GM21825 (cell line): ENCODE results near the gene GPSM1.

ENCODE experiments used
- ATAC-seq: cut with Tn5 transposase; IDR thresholded peaks from one replicate; pipeline ENCODE4 v1.9.1; 2021; ENCODE audit warnings: mild to moderate bottlenecking, moderate library complexity; ENCODE audit not compliant: unreplicated experiment

The GPSM1 gene

DNA sequence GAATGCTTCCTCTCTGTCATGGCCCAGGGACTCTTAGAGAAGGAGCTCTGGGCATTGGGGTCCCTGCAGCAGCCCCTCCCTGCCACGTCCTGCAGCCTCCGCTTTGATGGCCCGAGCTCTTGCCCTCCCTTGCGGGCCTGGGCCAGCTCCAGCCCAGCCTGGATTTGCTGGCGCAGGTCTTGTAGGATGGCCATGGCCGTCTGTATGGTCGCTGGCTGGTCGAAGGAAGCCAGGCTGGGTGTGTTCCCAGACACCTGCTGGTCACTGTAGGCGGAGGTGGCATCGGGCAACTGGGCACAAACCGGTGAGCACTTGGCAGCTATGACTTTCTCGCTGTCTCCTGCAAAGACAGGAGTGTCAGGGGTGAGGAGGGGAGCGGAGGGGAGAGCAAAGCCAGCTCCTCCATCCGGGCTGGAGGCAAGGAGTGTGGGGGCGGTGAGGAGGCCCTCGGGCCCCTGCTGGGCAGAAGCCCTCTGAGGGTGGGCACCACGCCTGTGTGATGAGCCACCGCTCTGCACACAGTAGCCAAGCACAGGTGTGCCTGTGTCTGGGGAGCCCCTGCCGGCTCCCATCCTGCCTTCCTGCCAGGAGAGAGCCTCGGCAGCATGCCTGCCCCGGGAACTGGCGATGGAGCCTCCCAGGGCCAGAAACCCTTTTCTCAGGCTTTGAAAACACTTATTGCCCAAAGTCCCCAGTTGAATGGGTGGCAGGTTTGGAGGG, 35.9 kb upstream of the GPSM1 start:
- no peak for ATAC-seq

DNA sequence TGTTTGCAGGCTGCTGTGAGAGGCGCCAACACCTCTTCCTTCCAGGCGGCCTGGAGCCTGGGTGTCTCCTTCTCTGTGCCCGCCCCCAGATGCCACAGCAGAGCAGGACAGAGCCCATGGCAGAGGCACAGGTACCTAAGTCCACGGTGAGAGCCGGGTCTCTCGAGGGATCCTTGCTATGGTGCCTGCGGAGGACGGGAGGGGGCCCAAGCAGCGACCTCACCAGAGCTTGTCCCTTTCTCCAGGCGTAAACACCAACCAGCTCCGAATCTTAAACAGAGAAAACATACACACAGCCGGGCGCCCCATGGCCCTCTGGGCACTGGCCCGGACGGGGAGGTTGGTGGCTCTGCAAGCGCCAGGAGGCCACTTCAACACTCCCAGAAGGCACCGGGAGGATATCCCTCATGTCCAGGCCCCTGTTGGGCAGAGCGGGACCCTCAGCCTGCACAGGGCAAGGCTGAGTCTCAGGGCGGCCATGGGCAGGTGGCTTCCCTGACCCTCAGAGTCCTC, 35.3 kb upstream of the GPSM1 start:
- ATAC-seq: no peak

DNA sequence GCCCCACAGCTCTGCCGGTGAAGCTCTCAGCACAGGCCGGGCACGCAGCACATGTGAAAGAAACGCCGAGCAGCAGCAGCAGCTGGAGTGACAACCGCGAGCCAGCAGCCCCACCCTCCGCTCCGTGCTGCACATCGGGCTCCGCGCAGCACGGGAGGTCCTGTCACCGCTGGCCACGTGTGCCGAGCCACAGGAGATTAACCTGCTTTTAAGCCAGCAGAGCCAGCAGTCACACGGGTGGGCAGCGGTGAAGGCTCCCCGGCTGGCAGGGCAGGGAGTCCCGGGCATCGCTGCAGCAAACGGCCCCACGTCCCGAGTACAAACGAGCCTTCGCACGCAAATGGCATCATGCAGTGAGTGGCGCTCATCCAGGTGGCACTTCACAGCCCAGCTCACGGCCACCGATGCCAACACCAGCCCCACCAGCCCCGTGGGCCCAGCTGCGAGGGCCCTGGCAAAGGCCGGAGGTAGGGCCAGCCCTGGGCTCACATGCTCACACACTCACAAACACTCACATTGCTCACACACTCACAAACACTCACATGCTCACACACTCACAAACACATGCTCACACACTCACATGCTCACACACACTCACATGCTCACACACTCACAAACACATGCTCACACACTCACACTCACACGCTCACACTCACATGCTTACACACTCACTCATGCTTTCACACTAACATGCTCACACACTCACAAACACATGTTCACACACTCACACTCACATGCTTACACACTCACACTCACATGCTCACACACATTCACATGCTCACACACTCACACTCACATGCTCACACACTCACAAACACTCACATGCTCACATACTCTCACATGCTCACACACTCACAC, 34.5 kb upstream of the GPSM1 start:
- no peak for ATAC-seq

DNA sequence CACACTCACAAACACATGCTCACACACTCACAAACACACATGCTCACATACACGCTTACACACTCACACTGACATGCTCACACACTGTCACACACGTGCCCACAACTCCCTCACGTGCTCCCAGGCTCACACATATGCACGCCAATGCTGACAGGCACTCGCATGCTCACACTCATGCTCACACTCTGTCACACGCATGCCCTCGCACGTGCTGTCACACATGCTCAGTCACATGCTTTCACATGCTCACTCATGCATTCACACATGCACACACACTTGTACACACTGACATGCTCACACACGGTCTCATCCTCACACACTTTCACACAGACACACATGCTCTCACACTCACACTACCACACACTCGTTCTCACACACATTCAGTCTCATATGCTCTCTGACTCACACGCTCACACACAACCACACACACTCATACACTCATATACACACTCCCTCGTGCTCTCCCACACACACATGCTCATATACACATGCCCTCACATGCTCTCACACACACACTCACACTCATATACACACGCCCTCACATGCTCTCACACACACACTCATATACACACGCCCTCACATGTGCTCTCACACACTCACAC, 33.8 kb upstream of the GPSM1 start:
- no peak for ATAC-seq

DNA sequence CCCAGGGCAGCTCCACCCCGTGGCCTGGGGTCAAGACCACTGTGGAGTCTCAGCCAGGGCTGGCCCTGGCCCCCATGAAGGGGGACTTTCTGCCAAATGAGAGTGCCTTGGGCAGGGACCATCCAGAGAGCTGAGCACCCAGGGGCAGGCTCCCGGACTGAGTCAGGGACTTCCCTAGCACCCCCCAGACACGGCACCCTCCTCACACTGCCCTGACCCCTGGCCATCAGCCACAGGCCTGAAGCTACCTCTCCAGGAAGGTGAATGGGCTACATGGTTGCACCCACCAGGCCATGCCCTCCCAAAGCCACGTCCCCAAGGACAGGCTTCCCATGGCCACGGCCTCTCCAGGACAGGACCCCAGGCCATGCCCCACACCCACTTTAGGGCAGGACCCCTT, 32.9 kb upstream of the GPSM1 start:
- no peak for ATAC-seq

DNA sequence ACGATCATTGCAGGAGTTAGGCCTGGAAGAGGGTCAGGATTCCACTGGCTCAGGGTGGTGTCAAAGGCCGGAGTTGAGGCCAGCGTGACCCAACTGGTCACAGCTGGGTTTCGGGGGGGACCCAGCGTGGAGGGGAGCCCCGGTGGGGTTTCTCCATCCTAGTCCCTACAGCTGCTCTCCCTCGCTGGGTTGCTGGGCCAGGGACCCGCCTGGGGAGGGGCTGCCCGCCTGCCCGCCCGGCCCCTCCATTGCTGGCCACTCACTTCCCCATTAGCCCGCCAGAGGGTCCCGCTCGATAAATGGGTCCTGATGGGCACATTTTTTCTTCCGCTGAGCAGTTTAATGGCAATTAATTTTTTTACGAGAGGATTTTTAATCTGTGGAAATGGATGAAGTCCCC, 32.3 kb upstream of the GPSM1 start:
- ATAC-seq: no peak

DNA sequence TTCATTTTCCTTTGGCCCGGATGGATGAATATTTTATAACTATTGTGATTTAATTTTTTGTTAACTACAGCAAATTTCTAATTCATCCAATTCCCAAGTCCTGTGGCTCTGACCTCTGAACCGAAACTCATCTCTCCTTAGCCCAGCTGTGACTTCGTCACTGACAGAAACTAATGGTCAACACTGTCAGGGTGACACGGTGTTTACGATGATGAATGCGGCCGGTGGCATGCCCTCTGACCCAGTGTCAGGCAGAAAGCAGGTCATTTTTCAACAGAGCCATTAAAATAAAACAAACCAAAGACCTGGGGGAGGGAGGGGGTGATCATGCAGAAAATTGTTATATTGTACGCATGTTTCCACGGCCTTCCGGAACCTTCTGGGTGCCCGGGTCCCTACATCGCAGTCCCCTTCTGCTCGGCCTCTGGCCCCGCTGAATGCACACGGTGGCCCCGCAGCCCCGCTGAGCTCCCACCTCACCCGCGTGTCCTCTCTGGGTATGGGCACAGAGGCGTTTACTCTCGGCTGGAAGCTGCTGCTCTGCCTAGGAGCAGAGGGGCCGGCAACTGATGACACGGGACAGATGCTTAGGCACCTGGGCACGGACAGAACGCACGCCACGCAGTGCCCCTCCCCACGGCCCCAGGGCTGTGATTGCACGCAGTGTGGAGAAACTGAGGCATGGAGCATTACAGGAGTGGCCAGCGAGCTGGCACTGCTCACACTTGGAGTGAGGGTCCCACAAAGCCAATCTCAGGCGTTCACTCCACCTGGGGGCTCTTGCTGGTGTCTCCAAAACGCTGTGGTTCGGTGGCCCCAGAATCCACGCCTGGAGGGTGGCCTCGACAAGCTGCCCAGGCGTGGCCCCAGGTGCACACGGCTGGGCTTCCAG, 31.6 kb upstream of the GPSM1 start:
- no peak for ATAC-seq

DNA sequence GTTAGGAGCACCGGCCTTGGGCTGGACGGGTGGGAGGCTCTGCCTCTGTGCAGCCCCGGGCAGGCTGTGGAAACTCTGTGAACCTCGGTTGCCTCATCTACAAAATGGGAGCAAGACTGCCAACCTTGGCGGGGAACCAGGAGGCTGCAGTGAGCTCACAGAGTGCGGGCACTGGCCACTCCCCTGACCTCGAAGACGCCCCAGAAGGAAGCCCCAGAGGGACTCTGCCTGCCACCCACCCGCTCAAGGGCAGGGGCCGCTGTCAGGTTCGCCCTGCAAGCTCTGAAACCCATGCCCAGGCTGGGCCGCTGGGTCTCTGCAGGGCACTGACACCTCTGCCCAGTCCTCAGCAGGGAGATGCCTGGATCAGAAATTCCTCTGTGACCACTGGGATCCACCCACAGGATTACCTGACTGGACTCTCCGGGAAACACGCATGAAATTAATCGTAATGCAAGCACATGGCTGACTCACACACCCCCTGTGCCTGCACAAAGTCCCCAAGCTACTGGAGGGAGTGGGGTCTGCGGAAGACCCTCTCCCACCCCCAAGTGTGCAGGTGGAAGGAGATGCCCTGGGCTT, 30.8 kb upstream of the GPSM1 start:
- no peak for ATAC-seq

DNA sequence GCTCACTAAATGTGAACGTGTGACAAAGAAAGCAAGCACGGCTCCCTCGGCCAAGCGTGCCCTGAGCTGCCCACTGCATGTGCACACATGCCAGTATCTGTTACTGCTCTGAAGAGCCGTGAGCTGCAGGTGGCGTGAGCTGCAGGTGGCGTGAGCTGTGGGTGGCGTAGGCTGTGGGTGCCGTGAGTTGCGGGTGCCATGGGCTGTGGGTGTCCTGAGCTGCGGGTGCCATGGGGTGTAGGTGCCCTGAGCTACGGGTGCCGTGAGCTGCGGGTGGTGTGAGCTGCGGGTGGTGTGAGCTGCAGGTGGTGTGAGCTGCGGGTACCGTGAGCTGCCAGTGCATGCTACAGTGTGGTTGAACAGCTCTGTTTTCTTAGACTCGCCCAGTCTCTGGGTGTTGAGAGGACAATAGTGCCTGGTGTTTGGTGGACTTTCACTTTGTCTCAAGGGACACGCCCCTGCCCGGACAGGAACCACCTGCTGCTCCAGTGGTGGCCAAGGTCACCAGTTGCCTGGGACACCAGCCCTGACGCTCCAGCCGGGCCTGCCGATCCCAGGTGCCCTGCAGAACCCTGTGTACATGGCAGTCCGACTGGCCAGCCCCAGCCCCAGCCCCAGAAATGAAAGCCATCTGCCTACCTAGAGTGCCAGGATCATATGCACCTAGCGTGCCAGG, 30.2 kb upstream of the GPSM1 start:
- no peak for ATAC-seq

DNA sequence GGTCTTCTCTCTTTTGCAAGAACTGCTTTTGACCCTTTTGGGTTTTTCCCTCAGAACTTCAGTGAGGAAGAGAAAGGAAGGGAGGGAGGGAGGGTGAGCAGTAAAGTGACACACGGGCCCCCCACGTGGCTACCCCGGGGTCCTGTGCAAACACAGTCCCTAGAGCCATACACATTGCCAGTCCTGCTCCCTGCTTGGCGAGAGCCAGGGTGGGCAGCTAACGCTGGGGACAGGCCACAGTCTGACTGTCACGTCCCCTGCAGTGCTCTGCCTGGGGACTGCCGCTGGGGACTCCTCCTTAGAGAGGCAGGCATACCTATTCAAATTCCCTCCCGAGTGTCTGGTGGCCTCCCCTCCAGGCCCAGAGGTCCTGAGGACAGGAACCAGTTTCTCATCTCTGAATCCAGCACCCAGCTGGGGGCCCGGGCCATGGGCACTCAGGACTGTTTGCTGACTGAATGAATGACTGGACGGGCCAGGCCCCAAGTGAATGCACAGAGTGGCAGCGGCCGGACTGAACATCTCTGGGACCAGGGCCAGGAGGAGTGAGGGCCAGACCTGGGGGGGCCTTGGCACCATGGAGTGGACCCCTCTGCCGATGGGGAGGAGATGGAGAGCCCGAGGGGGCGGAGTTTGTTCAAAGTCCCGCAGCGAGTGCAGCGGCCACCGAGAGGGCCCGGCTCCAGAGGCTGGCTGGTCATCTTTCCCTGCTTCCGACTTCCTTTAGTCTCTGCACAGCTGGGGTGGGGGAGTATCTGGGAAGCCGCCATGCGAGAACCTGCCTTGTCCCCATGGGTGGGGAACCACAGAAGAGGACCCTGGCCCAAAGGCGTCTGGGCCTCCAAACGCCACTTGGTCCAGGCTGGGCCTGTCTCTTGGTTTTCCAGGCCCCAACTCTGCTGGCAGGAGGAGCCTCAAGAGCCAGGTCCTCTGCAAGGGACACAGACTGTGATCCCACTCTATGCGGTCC, 29.3 kb upstream of the GPSM1 start:
- no peak for ATAC-seq

DNA sequence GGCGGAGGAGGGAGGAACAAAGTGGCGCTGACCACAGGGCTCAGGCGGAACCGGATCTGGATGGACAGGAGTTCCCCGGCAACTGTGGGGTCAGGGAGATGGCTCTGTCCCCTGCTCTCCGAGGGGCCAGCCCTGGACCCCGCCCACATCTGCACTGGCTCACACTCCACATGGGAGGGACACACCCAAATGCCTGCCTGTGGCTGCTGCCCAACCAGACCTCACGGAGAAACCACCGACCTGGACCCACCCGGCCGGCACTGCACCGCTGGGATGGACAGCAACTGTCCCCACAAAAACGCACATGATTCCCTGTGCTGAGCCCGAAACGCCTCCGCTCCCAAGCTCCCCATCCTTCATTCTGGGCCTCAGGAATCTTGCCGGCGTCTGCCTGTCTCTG, 28.2 kb upstream of the GPSM1 start:
- ATAC-seq: no peak

DNA sequence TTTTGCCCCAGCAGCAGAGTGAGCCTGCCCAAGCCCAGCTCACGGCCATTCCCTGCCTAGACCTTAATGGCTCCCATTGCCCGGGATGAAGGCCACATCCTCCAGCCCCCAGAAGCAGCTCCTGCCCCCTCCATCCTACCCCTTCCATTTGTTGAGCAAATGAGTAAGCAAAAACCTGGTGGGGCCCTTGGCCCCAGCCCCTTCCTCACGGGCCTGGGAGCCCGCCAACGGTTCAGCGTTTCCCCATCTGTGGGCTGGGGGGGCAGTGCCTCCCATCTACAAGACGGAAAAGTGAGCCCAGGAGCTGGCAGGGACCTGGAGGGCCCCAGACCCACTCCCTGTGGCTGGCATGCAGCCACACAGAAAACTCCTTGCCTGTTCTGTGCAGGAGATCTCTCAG, 27.8 kb upstream of the GPSM1 start:
- ATAC-seq: no peak

DNA sequence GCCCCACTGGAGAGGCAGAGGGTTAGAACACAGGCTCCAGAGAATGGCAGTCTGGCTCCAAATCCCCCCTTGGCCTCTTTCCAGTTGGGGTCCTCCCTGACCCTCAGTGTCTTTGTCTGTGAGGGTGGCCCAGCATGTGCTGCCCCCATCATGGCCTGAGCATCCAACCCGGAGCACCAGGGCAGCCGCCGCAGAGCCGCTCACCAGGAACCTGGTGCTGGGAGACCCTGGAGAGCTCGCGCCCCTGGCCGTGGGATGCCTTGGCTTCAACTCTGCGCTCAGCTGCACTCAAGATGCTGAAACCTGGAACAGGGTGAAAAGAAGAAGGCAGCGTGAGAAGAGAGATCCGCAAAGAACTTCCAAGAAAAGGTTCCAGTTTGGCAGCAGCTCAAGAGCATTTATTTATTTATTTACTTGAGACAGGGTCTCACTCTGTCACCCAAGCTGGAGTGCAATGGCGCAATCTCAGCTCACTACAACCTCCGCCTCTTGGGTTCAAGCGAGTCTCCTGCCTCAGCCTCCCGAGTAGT, 27.3 kb upstream of the GPSM1 start:
- ATAC-seq: no peak

DNA sequence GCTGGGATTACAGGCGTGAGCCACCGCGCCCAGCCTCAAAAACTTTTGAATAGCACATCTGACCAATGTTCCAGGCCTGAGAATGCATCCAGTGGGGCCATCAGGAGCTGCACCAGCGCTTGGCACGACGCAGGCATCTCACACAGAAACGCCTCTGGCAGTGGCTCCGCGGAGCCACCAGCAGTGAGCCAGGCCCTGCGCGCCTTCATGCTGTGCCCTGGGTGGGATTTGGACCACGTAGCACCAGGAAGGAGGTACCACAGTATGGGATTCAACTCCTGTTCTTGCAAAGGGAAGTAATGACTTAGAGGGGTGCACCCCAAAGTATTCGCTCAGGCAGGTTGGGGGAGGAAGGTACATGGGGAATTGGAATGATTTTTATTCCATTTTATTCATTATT, 26.5 kb upstream of the GPSM1 start:
- no peak for ATAC-seq

DNA sequence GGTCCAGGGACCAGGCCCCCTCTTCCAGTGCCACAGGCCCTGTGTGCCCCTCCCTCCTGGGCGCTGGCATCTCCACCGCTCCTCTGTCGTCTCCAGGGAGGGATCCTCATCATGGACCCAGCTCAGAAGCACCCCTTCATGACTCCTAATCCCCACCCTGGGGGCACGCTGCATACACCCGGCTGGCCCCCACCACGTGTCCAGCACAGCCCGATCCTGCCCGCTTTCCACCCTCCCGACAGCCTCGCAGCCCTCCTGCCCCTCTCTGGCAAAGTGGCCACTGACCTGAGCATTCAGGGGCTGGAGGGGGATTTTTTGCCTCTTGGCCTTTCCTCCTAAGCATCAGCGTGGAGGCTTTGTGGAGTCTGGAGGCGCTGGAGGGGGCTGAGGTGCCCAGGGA, 24.8 kb upstream of the GPSM1 start:
- no peak for ATAC-seq

DNA sequence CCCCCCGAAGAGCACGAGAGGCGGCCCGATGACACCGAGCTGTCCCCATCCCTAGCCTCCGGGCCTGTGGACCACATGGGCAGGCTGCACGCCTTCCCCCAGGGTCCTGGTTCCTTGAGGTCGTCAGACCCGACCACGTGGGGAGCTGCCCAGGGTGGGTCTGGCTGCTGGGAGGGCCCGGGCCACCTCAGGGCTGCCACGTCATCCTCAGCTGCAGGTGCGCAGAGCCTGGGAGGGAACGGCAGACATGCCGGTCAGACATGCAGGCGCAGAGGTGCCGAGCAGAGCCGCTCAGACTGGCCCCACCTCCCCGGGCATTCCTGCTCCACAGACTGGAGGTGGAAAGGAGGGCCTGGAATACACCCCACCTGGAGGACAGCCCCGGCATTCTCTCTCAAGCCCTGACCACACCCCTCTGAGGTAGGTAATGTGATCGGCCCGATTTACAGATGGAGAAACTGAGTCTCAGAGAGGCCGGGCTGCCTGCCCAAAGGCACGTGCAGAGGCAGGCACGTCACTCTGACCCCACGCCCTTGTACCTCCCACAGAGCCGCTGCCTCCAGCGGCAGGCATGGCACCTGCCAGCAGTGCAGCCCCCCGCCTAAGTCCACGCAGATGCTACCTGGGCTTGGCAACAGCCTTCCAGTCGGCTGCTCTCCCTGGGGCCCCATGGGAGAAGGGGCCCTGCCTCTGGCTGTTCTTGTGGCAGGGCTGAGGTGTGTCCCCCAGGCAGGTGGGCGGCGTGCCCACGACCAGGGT, 24.1 kb upstream of the GPSM1 start:
- no peak for ATAC-seq

DNA sequence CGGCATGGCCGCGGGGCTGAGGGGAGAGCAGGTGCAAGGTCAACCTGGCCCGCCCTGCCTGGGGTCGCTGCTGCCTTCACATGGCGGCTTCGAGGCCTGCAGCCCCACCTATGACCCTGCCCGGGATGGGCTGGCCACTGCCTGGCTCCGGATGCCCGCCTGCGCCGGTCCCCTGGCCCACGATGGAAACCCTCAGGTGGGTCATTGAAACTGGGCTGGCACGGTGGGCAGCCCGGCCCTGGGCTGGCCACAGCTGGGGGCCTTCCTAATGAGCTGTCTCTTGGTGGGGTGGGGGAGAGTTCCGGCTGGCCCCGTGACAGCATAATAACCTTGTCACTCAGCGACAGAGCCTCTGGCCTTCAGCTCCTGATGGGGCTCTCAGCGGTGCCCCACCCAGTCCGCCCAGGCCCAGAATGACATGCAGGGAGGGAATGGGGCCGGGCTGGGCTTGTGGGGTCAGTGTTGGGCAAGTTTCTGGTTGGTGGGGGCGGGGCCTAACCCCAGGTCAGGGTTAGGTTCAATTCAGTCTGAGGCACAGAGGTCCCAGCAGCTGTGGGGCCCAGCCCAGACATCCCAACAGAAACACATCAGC, 23.4 kb upstream of the GPSM1 start, which contains the start of gene CCDC187:
Gene CCDC187, minus strand, starts transcription at position 270 of the 592 bp plus-strand sequence. Its CDS starts 264 bp downstream, at position 6.
- ATAC-seq: no peak
